ENCODE data around the gene LPO. TPM values are rescaled to one million over a fixed set of nuclear protein-coding genes. Genes with fewer than 3 reads are reported as not detected.

The LPO gene
- polyA plus RNA-seq, 1 donor from 2014 or later = not detected

- Histone ChIP-seq H3K27me3 (ENCODE audit: insufficient read depth, low read depth, low read length) (no peaks in the 10 kb centered on the region), H3K4me3 (ENCODE audit: low read length) (no peak overlapping the region), H3K9me2 (ENCODE audit: insufficient read depth, low read length) (no peaks in the 10 kb centered on the region), H3K36me3 (ENCODE audit: insufficient read depth, low read length) (no peaks in the 10 kb centered on the region), H3F3A (ENCODE audit: insufficient read depth, low read length, poor library complexity, severe bottlenecking) (no peaks in the 10 kb centered on the region), H3K27ac (ENCODE audit: low read length) (no peak overlapping the region), H3K4me2 (ENCODE audit: low read length) (no peak overlapping the region), H2AFZ (ENCODE audit: low read depth, low read length) (no peak overlapping the region), H3K9me3 (ENCODE audit: low read length) (no peaks in the 10 kb centered on the region), H3K9ac (ENCODE audit: low read length) (no peak overlapping the region), H4K20me1 (ENCODE audit: insufficient read depth) (no peaks in the 10 kb centered on the region), H3K79me2 (replicated peaks; ENCODE audit: insufficient read depth, low read length) (no peaks in the 10 kb centered on the region)
- no peak for TF ChIP-seq EP300 (conservative IDR thresholded peaks at IDR 0.05; ENCODE audit: poor library complexity, severe bottlenecking)
- no peak for TF ChIP-seq TAF1 (IDR thresholded peaks at IDR 0.05; ENCODE audit: low read depth)
- no peak for TF ChIP-seq POLR2AphosphoS5 (IDR thresholded peaks at IDR 0.05)
- TF ChIP-seq, protein P1, sequence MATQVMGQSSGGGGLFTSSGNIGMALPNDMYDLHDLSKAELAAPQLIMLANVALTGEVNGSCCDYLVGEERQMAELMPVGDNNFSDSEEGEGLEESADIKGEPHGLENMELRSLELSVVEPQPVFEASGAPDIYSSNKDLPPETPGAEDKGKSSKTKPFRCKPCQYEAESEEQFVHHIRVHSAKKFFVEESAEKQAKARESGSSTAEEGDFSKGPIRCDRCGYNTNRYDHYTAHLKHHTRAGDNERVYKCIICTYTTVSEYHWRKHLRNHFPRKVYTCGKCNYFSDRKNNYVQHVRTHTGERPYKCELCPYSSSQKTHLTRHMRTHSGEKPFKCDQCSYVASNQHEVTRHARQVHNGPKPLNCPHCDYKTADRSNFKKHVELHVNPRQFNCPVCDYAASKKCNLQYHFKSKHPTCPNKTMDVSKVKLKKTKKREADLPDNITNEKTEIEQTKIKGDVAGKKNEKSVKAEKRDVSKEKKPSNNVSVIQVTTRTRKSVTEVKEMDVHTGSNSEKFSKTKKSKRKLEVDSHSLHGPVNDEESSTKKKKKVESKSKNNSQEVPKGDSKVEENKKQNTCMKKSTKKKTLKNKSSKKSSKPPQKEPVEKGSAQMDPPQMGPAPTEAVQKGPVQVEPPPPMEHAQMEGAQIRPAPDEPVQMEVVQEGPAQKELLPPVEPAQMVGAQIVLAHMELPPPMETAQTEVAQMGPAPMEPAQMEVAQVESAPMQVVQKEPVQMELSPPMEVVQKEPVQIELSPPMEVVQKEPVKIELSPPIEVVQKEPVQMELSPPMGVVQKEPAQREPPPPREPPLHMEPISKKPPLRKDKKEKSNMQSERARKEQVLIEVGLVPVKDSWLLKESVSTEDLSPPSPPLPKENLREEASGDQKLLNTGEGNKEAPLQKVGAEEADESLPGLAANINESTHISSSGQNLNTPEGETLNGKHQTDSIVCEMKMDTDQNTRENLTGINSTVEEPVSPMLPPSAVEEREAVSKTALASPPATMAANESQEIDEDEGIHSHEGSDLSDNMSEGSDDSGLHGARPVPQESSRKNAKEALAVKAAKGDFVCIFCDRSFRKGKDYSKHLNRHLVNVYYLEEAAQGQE (IDR thresholded peaks at IDR 0.05; ENCODE audit: borderline replicate concordance) = no peak
Measured at GRCh38 chr17:58196610-58197009, 41.8 kb upstream of the LPO start.

GRCh38 chr17:58200024-58200633 is 38.3 kb upstream of the LPO start:
- TF ChIP-seq RAD21 (conservative IDR thresholded peaks at IDR 0.05) (no peak), EP300 (conservative IDR thresholded peaks at IDR 0.05; ENCODE audit: poor library complexity, severe bottlenecking) (no peak), TAF1 (IDR thresholded peaks at IDR 0.05; ENCODE audit: low read depth) (no peak), SMC3 (conservative IDR thresholded peaks at IDR 0.05; ENCODE audit: poor library complexity) (no peak), EZH2 (IDR thresholded peaks at IDR 0.05; ENCODE audit: borderline replicate concordance, insufficient read depth, low read length, poor library complexity, severe bottlenecking) (no peak), MXI1 (conservative IDR thresholded peaks at IDR 0.05; ENCODE audit: poor library complexity, severe bottlenecking) (no peak), POLR2AphosphoS5 (IDR thresholded peaks at IDR 0.05) (no peak)
- TF ChIP-seq, protein P1 (IDR thresholded peaks at IDR 0.05; ENCODE audit: borderline replicate concordance) = no peak
- TF ChIP-seq, protein P2, sequence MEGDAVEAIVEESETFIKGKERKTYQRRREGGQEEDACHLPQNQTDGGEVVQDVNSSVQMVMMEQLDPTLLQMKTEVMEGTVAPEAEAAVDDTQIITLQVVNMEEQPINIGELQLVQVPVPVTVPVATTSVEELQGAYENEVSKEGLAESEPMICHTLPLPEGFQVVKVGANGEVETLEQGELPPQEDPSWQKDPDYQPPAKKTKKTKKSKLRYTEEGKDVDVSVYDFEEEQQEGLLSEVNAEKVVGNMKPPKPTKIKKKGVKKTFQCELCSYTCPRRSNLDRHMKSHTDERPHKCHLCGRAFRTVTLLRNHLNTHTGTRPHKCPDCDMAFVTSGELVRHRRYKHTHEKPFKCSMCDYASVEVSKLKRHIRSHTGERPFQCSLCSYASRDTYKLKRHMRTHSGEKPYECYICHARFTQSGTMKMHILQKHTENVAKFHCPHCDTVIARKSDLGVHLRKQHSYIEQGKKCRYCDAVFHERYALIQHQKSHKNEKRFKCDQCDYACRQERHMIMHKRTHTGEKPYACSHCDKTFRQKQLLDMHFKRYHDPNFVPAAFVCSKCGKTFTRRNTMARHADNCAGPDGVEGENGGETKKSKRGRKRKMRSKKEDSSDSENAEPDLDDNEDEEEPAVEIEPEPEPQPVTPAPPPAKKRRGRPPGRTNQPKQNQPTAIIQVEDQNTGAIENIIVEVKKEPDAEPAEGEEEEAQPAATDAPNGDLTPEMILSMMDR (IDR thresholded peaks at IDR 0.05; ENCODE audit: poor library complexity, severe bottlenecking) = no peak

More at GRCh38 chr17:58200024-58200633, 38.3 kb upstream of the LPO start:
- Histone ChIP-seq H3K9me2 (ENCODE audit: insufficient read depth, low read length) (no peaks in the 10 kb centered on the region), H2AFZ (ENCODE audit: low read depth, low read length) (no peak overlapping the region), H3K27me3 (ENCODE audit: insufficient read depth, low read depth, low read length) (no peaks in the 10 kb centered on the region), H3K9me3 (ENCODE audit: low read length) (no peaks in the 10 kb centered on the region), H3K4me3 (ENCODE audit: low read length) (no peak overlapping the region), H3K9ac (ENCODE audit: low read length) (no peak overlapping the region), H3K36me3 (ENCODE audit: insufficient read depth, low read length) (no peaks in the 10 kb centered on the region), H3K27ac (ENCODE audit: low read length) (no peak overlapping the region), H3F3A (ENCODE audit: insufficient read depth, low read length, poor library complexity, severe bottlenecking) (no peaks in the 10 kb centered on the region), H4K20me1 (ENCODE audit: insufficient read depth) (no peaks in the 10 kb centered on the region), H3K4me2 (ENCODE audit: low read length) (no peak overlapping the region), H3K79me2 (replicated peaks; ENCODE audit: insufficient read depth, low read length) (no peaks in the 10 kb centered on the region)
